Measurements from ENCODE around the gene PTPRE.

- TF ChIP-seq RAD21 (IDR thresholded peaks at IDR 0.05), result no peak
- TF ChIP-seq CTCF (IDR thresholded peaks at IDR 0.05; ENCODE audit: low read depth, low read length, missing input control), result no peak
- no peak for TF ChIP-seq REST (IDR thresholded peaks at IDR 0.05)
- TF ChIP-seq EGR1 (IDR thresholded peaks at IDR 0.05; ENCODE audit: low read depth in 2 of 2), result no peak
- no peak for TF ChIP-seq TAF1 (conservative IDR thresholded peaks at IDR 0.05)
- no peak for TF ChIP-seq ATF3 (IDR thresholded peaks at IDR 0.05)
- TF ChIP-seq SP1 (IDR thresholded peaks at IDR 0.05), result no peak
- TF ChIP-seq JUND (IDR thresholded peaks at IDR 0.05), result no peak
- no peak for TF ChIP-seq GABPA (IDR thresholded peaks at IDR 0.05 in 1 of 2, conservative IDR thresholded peaks at IDR 0.05 in 1 of 2)
- no peak for TF ChIP-seq MAX (IDR thresholded peaks at IDR 0.05)
- no peak for TF ChIP-seq HNF4A (conservative IDR thresholded peaks at IDR 0.05)
Observed at GRCh38 chr10:128032466-128032865, 125.6 kb downstream of the PTPRE start.

All from liver (tissue), 3 donors.